ENCODE results near the gene FAM76B. TPM values are rescaled to one million over a fixed set of nuclear protein-coding genes. Genes with fewer than 3 reads are reported as not detected.

The FAM76B gene
- polyA plus RNA-seq, 2 of the 4 experiments (the other 2 are of a cell fraction) = 11.4 to 33.3 TPM

DNA sequence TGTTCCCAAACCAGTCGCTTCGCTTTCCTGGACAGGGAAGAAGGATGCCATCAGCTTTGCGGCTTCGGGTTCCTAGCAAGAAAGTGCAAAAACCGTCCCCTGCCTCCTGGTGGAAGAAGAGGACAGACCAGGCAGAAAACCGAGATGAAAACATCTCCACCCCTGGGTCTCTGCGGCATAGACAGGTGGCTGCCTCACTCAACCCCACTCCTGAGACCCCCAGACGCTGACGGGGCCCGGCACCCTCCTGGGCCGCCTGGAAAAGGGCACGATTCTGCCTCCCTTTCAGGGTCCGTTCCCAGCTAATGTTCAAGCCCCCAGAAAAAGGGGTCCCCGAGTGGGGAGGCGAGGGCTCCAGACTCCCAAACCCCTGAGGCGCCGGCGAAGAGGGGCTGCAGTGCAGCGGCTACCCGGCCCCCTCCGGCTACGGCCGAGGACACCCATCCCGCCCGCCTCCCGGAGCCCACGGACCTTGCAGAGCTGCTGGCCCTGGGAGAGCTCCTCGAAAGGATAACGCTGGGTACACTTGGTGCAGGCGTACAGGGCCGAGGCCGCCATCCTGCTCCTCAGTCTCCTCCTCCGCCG is 569 bp downstream of the FAM76B start (continued):
- TF ChIP-seq, protein P1, sequence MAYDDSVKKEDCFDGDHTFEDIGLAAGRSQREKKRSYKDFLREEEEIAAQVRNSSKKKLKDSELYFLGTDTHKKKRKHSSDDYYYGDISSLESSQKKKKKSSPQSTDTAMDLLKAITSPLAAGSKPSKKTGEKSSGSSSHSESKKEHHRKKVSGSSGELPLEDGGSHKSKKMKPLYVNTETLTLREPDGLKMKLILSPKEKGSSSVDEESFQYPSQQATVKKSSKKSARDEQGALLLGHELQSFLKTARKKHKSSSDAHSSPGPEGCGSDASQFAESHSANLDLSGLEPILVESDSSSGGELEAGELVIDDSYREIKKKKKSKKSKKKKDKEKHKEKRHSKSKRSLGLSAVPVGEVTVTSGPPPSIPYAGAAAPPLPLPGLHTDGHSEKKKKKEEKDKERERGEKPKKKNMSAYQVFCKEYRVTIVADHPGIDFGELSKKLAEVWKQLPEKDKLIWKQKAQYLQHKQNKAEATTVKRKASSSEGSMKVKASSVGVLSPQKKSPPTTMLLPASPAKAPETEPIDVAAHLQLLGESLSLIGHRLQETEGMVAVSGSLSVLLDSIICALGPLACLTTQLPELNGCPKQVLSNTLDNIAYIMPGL (CRISPR knock-in tag; IDR thresholded peaks at IDR 0.05; ENCODE audit: borderline replicate concordance) = no peak
- no peak for TF ChIP-seq POLR2A (IDR thresholded peaks at IDR 0.05; ENCODE audit: low read length)
- no peak for TF ChIP-seq KDM5A (IDR thresholded peaks at IDR 0.05)
- TF ChIP-seq, protein P2, sequence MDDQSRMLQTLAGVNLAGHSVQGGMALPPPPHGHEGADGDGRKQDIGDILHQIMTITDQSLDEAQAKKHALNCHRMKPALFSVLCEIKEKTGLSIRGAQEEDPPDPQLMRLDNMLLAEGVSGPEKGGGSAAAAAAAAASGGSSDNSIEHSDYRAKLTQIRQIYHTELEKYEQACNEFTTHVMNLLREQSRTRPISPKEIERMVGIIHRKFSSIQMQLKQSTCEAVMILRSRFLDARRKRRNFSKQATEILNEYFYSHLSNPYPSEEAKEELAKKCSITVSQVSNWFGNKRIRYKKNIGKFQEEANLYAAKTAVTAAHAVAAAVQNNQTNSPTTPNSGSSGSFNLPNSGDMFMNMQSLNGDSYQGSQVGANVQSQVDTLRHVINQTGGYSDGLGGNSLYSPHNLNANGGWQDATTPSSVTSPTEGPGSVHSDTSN (IDR thresholded peaks at IDR 0.05) = 0 out of 2 replicates have a peak, but pooled peaks have one; percentile 23

DNA sequence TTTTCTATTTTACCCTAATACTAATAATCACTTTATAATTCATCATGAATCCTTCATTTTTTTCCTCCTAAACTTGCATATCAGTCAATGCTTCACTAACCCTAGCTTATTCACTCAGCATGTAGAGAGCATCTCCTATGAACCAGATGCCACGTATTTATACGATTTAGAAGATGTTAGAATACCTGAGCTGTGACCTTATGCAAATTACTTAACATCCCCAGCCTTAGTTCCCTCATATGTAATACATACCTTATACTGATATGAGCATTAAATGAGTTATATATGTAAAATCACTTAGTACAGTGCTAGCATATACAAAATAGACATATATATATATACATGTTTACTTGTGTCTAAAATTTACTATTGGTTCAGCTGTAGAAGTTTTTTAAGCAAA is 9.0 kb downstream of the FAM76B start:
- 100% methylated on average over 2 of the region's 2 CpGs for WGBS (ENCODE audit: missing lambda C conversion rate)
- no peaks in the 10 kb centered on the region for H3K4me1 ChIP-seq
- ChIA-PET CTCF (no interaction called here), POLR2A (interaction anchor here (1.7 kb wide), 1 partner anchor 9 kb away, joined by 7 read pairs; the partner anchor contains the start of gene FAM76B)
- no peak for FAIRE-seq
- ATAC-seq = no peak
- DNase-seq (ENCODE audit: low read depth in 1 of 2, low spot score in 1 of 2) = no peak
- no peak overlapping the region for H3K27ac ChIP-seq
- no peak for TF ChIP-seq RARB (CRISPR knock-in tag; IDR thresholded peaks at IDR 0.05)
- no peak for TF ChIP-seq CHD2 (IDR thresholded peaks at IDR 0.05; ENCODE audit: low read length, partially characterized antibody)
- no peak for TF ChIP-seq NPAS2 (CRISPR knock-in tag; IDR thresholded peaks at IDR 0.05; ENCODE audit: borderline replicate concordance)
- TF ChIP-seq, protein P3, sequence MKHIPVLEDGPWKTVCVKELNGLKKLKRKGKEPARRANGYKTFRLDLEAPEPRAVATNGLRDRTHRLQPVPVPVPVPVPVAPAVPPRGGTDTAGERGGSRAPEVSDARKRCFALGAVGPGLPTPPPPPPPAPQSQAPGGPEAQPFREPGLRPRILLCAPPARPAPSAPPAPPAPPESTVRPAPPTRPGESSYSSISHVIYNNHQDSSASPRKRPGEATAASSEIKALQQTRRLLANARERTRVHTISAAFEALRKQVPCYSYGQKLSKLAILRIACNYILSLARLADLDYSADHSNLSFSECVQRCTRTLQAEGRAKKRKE (CRISPR knock-in tag; IDR thresholded peaks at IDR 0.05; ENCODE audit: low read depth) = no peak
- no peak for TF ChIP-seq RAD21 (conservative IDR thresholded peaks at IDR 0.05 in 1 of 2, IDR thresholded peaks at IDR 0.05 in 1 of 2)
- no peak for TF ChIP-seq TP53 (CRISPR knock-in tag; IDR thresholded peaks at IDR 0.05)
- H3K4me3 ChIP-seq = no peak overlapping the region
- no peaks in the 10 kb centered on the region for H3K9me3 ChIP-seq
- no peak overlapping the region for H3K4me2 ChIP-seq

DNA sequence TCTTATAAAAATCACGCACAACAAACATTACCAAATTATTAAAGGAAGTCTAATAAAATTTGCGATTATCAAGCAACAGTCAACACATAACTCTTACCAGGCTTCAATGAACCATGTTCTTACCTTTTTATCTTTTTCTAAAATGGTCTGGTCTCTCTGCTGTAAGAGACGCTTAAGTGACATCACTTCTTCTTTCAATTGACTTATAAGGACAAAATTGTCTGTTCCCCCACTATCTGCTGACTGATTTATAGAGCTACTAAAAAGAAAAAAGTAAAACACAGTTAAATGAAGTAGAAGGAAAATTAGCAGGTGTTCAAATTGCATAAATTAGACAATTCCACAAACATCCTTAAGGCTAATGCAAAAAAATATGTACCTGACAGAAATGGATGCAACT is 10.9 kb downstream of the FAM76B start:
- TF ChIP-seq JUNB (IDR thresholded peaks at IDR 0.05) (no peak), SREBF2 (IDR thresholded peaks at IDR 0.05) (no peak), ZFP36 (IDR thresholded peaks at IDR 0.05; ENCODE audit: borderline replicate concordance, partially characterized antibody) (no peak), CBX2 (IDR thresholded peaks at IDR 0.05; ENCODE audit: borderline replicate concordance, low read depth) (no peak), FOSB (CRISPR knock-in tag; IDR thresholded peaks at IDR 0.05) (no peak), MYC (IDR thresholded peaks at IDR 0.05; ENCODE audit: borderline replicate concordance, low read length) (no peak), ZNF302 (CRISPR knock-in tag; IDR thresholded peaks at IDR 0.05) (no peak), RAD21 (conservative IDR thresholded peaks at IDR 0.05 in 1 of 2, IDR thresholded peaks at IDR 0.05 in 1 of 2) (no peak), NPAS2 (CRISPR knock-in tag; IDR thresholded peaks at IDR 0.05; ENCODE audit: borderline replicate concordance) (no peak), FOXS1 (CRISPR knock-in tag; IDR thresholded peaks at IDR 0.05) (no peak), GATA3 (IDR thresholded peaks at IDR 0.05; ENCODE audit: borderline replicate concordance) (no peak), TP53 (CRISPR knock-in tag; IDR thresholded peaks at IDR 0.05) (no peak), HOXB13 (CRISPR knock-in tag; IDR thresholded peaks at IDR 0.05; ENCODE audit: low read depth) (no peak)
- TF ChIP-seq, protein P4, sequence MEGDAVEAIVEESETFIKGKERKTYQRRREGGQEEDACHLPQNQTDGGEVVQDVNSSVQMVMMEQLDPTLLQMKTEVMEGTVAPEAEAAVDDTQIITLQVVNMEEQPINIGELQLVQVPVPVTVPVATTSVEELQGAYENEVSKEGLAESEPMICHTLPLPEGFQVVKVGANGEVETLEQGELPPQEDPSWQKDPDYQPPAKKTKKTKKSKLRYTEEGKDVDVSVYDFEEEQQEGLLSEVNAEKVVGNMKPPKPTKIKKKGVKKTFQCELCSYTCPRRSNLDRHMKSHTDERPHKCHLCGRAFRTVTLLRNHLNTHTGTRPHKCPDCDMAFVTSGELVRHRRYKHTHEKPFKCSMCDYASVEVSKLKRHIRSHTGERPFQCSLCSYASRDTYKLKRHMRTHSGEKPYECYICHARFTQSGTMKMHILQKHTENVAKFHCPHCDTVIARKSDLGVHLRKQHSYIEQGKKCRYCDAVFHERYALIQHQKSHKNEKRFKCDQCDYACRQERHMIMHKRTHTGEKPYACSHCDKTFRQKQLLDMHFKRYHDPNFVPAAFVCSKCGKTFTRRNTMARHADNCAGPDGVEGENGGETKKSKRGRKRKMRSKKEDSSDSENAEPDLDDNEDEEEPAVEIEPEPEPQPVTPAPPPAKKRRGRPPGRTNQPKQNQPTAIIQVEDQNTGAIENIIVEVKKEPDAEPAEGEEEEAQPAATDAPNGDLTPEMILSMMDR (IDR thresholded peaks at IDR 0.05) = no peak
- TF ChIP-seq, protein P5, sequence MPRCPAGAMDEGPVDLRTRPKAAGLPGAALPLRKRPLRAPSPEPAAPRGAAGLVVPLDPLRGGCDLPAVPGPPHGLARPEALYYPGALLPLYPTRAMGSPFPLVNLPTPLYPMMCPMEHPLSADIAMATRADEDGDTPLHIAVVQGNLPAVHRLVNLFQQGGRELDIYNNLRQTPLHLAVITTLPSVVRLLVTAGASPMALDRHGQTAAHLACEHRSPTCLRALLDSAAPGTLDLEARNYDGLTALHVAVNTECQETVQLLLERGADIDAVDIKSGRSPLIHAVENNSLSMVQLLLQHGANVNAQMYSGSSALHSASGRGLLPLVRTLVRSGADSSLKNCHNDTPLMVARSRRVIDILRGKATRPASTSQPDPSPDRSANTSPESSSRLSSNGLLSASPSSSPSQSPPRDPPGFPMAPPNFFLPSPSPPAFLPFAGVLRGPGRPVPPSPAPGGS (IDR thresholded peaks at IDR 0.05) = no peak
- WGBS (ENCODE audit: missing lambda C conversion rate) = 95% methylated on average over 3 of the region's 3 CpGs
- DNase-seq (ENCODE audit: low read depth in 1 of 2, low spot score in 1 of 2) = no peak
- Histone ChIP-seq H3K4me1 (no peaks in the 10 kb centered on the region), H3K4me3 (no peak overlapping the region), H3K9me3 (no peaks in the 10 kb centered on the region), H3K27ac (no peak overlapping the region), H3K4me2 (no peak overlapping the region)
- no peak for FAIRE-seq
- no peak for ATAC-seq
- ChIA-PET CTCF (no interaction called here), POLR2A (no interaction called here)
